GM21423 (cell line): Measurements from ENCODE around the gene VPS8.

Experiments
- ATAC-seq: cut with Tn5 transposase; IDR thresholded peaks from one replicate; pipeline ENCODE4 v1.9.1; 2021; ENCODE audit warnings: mild to moderate bottlenecking, moderate library complexity; ENCODE audit not compliant: unreplicated experiment

VPS8 gene

DNA sequence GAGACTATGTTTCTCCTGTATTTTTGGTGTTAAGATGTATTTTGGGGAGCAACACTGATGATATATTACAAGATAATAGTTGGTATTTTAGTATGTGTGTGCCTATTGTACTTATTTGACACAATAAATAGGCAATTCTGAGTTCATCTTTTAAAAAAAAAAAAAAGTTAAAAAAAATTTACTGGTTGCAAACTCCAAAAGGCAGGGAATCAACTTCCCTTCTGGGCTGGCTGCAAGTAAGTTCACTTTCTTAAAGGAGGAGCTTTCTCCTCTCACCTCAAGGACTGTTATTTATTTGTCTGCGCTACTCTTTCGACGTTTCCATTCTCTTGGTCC lies 335 bp upstream of the VPS8 start:
- no peak for ATAC-seq

DNA sequence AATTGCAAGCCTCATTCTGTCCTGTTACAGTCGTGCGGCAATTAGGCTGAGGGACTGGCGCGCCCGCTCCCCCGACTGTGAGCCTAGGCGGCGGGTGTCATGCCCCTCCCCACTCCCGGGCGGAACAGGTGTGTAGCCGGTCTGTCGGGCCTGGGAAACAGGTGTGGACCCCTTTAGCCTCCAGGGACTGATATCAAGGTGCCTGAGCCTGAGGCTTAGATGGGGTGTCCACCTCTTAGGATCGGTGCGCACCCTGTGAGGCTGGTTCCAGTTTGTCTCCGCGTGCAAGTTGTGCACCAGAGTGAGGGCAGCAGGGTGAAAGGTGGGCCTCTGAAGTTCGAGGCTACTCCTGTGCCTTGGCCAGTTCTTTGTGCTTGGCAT lies 686 bp downstream of the VPS8 start:
- ATAC-seq = peak; percentile 25

GRCh38 chr3:184813357-184813756 lies 1.4 kb downstream of the VPS8 start:
- no peak for ATAC-seq

- ATAC-seq = no peak
Observed at GRCh38 chr3:184814214-184814613, 2.2 kb downstream of the VPS8 start.

DNA sequence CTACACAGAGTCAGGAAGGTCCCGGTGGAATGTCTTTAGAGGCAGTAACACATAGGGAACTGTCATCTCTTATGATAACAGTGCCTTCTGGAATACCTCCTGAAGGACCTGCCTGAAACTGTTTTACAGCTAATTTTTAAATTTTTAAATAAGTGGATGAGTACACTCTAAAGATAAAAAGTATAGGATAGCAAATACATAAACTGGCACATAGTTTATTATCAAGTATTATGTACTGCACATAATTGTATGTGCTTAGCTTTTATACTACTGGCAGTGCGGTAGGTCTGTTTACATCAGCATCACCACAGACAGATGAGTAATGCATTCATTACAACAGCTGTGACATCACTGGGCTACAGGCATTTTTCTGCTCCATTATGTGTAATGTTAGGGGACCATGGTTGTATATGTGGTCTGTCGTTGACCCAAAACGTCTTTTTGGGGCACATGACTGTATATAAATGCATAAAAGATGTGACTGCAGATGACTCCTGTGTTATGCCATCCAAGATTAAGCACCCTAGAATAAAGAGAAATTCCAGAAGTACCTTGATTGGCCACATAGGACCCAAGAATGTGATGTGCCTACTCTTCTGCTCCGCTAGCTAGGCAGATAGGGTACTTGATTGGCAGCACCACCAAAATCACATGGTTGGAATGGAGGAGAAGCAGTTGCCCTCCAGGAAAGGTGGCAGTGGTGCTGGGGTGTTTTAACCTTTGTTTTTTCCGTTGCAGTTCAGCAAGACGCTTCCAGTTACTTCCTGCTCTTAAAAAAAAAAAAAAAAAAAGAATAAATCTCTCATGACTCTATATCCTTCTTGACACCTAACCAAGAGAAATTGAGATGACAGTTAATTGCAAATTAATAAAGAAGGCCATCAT lies 3.3 kb downstream of the VPS8 start:
- no peak for ATAC-seq

DNA sequence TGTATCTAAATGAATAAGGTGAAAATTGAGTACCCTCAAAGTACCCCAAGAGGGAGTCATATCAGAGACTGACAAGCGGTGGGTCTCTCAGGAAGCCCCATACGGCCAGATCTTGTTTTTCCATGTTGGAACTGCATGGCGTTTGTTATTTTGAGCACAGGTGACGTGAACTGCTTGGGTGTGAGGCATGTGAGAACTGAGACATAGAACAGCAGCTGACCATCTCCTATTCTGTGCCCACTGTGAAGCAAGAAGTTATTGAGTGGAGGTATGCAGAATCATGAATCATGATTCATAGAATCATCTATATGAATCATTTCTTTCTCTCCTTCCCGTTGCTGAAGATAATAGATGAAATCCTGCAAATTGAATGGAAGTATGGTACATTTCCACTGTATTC lies 4.6 kb downstream of the VPS8 start:
- ATAC-seq = no peak

- no peak for ATAC-seq
Observed at GRCh38 chr3:184820525-184820924, 8.6 kb downstream of the VPS8 start.

DNA sequence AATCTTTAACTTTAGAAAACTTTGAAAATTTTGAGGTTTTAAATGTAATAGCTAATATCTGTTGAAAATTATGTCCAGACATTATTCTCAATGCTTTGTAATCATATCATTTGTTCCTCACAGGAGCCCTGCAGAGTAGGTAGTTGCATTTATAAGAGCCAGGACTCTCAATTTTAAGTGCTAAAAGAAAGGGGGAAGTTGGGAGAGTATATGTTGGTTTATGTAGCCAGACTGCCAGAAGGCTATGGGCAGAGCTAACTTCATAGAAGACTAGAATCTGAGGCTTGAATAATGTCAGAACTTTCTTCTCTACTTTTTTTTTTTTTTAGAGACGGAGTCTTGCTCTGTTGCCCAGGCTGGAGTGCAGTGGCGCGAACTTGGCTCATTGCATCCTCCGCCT lies 9.1 kb downstream of the VPS8 start:
- ATAC-seq = no peak

- no peak for ATAC-seq
Observed at GRCh38 chr3:184822081-184822480, 10.1 kb downstream of the VPS8 start.

DNA sequence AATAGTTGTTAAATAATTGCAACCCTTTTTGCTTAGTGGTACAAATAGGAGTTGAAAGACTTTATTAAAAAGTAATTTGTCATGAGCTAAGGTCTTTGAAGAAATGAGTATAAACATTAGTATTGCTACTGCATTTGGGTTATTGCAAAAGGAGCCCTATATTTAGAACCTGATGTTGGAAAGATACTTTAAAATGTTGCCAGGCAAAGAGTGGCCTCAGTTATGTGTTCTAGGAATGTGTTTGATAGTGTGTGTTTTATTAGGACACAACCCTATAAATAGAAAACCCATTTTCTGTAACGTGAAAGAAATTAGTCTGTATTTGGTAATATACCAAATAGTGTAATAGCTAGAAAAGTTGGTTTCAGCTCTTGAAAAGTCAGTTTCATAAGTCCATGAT lies 10.7 kb downstream of the VPS8 start:
- ATAC-seq = no peak

DNA sequence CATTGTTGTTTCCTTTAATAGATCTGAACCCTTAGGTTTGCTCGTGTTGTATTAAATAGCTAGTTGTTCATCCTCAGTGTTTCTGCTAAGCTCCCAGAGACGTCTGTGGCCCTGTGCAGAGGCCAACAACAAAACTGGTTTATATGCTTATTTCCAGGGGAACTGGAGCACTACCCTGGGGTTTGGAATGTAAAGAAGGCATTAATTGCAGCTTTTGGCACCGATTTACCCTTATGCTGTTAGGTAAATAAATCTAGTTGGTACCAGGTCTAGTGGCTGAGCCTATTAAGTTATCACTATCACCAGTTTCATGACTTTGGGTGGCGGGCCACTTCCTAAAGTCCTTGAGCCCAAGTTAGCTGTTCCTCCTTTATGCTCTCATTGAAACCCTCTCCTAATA lies 12.0 kb downstream of the VPS8 start:
- ATAC-seq = no peak

- no peak for ATAC-seq
Observed at GRCh38 chr3:184825121-184825820, 13.3 kb downstream of the VPS8 start.

DNA sequence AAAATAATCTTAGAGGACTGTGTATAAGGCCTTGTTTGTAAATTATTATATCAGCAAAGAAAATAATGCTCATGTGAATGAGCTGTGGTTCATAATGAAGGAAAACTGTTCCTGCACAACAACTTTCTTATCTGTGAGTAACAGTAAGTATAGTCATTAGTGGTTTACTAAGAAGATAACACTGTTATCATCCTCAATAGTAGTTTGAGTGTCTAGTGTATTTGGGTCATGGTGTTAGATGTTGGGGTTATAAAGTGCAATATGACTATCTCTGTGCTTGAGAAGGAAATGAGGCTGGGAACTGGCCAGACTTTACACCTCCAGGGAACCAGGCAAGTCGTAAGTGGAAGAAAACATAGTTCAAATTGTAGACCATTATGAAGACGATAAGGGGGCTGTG lies 15.6 kb downstream of the VPS8 start:
- no peak for ATAC-seq

DNA sequence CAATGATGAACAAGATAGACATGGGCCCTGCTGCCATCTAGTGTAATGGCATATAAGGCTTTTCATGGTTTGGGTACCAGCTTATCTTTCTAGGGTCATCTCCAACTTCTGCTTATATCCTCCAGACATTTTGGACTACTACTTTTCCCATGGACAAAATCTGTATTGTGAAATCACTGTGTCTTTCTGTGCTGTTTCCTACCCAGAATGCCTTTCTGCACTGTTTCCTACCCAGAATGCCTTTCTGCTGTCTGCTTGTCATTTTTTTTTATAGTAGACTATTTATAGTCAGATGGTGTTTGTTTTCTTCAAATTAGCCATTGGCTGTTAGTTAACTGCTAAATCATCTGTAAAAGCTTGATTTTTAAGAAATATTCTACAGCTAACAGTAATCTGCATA lies 20.1 kb downstream of the VPS8 start:
- ATAC-seq = no peak

- ATAC-seq = no peak
Observed at GRCh38 chr3:184832903-184833302, 20.9 kb downstream of the VPS8 start.

GRCh38 chr3:184836090-184836822 lies 24.3 kb downstream of the VPS8 start:
- ATAC-seq = no peak

DNA sequence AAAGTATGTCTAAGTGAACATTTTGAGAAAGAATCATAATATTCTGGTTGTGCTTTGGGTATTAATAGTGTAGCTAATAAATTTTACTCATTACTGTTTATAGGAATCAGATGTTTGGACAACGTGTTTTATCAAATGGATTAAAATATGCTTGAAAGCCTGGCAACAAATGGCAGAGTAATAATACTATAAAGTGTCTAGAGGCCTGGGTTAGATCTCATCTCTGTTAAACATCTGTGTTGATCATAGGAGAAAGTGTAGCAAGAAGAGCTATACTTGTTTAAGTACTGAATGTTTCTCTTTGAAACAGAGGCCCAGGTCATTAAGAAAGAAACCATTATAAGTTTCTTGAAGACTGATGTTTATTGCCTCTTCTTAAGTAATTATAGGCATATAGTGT lies 30.5 kb downstream of the VPS8 start:
- no peak for ATAC-seq

- ATAC-seq = no peak
Observed at GRCh38 chr3:184845819-184846218, 33.9 kb downstream of the VPS8 start.

GRCh38 chr3:184846496-184846895 lies 34.5 kb downstream of the VPS8 start:
- no peak for ATAC-seq

DNA sequence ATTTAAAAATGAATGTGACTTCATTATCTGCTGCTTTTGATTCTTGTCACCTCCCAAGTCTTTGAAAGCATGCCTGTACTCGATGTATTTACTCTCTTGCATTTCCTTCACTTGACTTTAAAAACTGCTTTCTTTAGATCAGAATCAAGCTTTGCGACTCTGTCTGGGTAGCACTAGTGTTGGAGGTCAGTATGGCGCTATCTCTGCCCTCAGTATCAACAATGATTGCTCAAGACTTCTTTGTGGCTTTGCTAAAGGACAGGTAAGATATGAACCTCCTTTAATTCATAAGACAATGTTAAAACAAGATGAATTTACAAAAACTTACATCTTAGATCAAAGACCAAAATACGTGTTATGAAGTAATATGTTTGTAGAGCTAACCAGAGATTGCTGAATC lies 37.0 kb downstream of the VPS8 start:
- no peak for ATAC-seq

DNA sequence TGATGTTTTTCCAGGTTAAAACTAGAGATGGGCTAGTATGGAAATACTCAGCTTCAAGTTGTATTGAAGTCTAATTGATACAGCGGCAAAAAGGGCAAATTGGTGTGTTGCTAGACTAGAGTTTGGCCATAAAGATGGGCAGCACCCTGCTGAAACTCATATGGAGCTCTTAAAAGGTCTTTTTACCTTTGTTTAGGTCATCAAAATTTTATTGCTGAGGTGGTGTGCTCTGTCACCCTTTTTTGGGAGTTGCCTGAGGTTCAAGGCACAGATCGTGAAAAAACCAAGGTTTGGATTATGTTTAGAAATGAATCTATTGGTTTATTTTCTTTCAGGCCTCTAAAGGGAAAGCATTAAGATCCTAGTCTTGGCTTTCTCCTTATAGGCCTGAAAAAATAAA lies 38.2 kb downstream of the VPS8 start:
- no peak for ATAC-seq

DNA sequence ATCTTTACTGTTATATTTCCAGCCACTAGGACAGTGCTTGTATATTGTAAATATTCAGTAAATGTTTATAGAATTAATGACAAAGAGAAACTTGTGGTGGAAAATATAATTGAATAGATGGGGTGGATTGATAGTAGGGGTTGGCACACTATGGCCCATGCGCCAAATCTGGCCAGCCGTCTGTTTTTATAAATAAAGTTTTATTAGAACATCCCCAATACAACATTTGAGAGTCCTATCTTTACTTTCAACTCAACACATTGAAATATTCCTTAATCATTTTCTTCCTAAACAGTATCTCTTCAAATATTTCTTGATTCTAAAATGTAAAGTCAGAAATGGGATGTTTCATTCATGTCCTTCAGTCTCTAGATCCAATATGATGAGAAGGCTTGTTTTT lies 45.1 kb downstream of the VPS8 start:
- no peak for ATAC-seq
